ENCODE results near the gene GCAT. TPM values are rescaled to one million over a fixed set of nuclear protein-coding genes. Genes with fewer than 3 reads are reported as not detected.

The GCAT gene
- total RNA-seq, 1 donor from 2014 or later = 7.6 TPM

DNA sequence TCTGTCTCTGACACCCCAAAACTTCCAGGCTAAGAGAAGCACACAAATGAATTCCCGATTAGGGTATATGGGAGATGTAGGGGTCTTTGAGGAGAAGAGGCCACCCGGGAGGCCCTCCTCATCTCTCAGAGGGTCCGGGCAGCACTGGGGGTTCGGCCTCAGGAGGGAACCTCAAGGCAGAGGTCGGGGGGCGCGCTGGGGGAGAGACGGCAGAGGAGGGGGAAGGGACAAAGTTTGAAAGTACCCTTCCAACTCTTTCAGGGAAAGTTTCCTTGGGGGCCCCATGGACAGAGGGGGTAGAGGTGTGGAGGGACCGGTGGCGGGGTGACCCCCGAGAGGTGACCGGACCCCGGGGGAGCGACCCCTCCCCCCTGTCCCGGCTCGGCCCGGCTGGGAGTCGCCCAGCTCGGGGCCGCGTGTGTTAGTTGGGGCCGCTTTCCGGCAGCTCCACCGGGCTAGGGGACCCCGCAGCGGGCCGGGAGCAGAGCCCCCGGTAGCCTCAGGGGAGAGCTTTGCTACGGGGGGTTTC is 3.3 kb upstream of the GCAT start:
- Histone ChIP-seq H3K4me1 (peaks cover 68% of the 10 kb centered on the region), H3K4me3 (peak overlapping the region; percentile 54 to 61), H3K27ac (peak overlapping the region; percentile 92), H3K36me3 (no peaks in the 10 kb centered on the region), H3K9me3 (no peaks in the 10 kb centered on the region), H3K27me3 (no peaks in the 10 kb centered on the region)
- intact Hi-C loops (cut with DNase I) = no loop called here
- no peak for DNase-seq (ENCODE audit: extremely low spot score in 2 of 2)
- no peak for TF ChIP-seq POLR2A (IDR thresholded peaks at IDR 0.05)
- TF ChIP-seq, protein P1, sequence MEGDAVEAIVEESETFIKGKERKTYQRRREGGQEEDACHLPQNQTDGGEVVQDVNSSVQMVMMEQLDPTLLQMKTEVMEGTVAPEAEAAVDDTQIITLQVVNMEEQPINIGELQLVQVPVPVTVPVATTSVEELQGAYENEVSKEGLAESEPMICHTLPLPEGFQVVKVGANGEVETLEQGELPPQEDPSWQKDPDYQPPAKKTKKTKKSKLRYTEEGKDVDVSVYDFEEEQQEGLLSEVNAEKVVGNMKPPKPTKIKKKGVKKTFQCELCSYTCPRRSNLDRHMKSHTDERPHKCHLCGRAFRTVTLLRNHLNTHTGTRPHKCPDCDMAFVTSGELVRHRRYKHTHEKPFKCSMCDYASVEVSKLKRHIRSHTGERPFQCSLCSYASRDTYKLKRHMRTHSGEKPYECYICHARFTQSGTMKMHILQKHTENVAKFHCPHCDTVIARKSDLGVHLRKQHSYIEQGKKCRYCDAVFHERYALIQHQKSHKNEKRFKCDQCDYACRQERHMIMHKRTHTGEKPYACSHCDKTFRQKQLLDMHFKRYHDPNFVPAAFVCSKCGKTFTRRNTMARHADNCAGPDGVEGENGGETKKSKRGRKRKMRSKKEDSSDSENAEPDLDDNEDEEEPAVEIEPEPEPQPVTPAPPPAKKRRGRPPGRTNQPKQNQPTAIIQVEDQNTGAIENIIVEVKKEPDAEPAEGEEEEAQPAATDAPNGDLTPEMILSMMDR (IDR thresholded peaks at IDR 0.05) = no peak
- no peak for TF ChIP-seq POLR2AphosphoS5 (IDR thresholded peaks at IDR 0.05; ENCODE audit: insufficient read depth in 1 of 2, low read depth in 1 of 2)

DNA sequence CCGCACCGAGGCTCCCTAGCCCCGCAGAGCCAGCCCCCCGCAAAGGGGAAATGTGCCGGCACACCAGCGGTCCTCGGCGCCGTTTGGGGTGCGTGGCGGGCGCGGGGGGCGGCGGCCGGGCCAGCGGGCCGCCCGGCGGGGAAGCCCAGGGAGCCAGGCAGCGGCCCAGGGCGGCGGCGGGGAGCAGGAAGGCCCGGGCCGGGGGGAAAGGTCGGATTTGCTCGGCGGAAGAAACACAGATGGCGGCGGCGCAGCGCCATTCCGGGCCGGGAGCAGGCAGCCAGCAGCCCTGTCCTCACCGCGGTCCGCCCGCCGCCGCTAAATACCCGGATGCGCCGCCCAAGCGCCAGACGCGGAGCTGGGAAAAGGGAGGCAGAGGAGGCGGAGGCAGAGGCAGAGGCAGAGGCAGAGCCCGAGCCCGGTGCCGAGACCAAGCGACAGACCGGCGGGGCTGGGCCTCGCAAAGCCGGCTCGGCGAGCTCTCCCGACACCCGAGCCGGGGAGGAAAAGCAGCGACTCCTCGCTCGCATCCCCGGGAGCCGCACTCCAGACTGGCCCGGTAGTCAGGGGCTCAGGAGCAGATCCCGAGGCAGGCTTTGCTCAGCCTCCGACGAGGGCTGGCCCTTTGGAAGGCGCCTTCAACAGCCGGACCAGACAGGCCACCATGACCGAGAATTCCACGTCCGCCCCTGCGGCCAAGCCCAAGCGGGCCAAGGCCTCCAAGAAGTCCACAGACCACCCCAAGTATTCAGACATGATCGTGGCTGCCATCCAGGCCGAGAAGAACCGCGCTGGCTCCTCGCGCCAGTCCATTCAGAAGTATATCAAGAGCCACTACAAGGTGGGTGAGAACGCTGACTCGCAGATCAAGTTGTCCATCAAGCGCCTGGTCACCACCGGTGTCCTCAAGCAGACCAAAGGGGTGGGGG is 2.6 kb upstream of the GCAT start:
- H3K9me3 ChIP-seq = no peaks in the 10 kb centered on the region
- H3K4me3 ChIP-seq = peak overlapping the region; percentile 54 to 61
- H3K4me1 ChIP-seq = peaks cover 68% of the 10 kb centered on the region
- peak overlapping the region; percentile 92 for H3K27ac ChIP-seq
- DNase-seq (ENCODE audit: extremely low spot score in 2 of 2) = peak in 1 of 2 donors; percentile 89
- TF ChIP-seq, protein P1 (IDR thresholded peaks at IDR 0.05) = no peak
- TF ChIP-seq POLR2A (IDR thresholded peaks at IDR 0.05) (peak in 1 of 2 donors; percentile 64), POLR2AphosphoS5 (IDR thresholded peaks at IDR 0.05; ENCODE audit: insufficient read depth in 1 of 2, low read depth in 1 of 2) (peak; percentile 58 to 88)
- intact Hi-C loops (cut with DNase I) = no loop called here
- no peaks in the 10 kb centered on the region for H3K27me3 ChIP-seq
- no peaks in the 10 kb centered on the region for H3K36me3 ChIP-seq

DNA sequence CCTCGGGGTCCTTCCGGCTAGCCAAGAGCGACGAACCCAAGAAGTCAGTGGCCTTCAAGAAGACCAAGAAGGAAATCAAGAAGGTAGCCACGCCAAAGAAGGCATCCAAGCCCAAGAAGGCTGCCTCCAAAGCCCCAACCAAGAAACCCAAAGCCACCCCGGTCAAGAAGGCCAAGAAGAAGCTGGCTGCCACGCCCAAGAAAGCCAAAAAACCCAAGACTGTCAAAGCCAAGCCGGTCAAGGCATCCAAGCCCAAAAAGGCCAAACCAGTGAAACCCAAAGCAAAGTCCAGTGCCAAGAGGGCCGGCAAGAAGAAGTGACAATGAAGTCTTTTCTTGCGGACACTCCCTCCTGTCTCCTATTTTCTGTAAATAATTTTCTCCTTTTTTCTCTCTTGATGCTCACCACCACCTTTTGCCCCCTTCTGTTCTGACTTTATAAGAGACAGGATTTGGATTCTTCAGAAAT is 1.9 kb upstream of the GCAT start:
- Histone ChIP-seq H3K4me3 (peak overlapping the region; percentile 54 to 61), H3K36me3 (no peaks in the 10 kb centered on the region), H3K27me3 (no peaks in the 10 kb centered on the region), H3K9me3 (no peaks in the 10 kb centered on the region), H3K27ac (peak overlapping the region; percentile 92), H3K4me1 (peaks cover 68% of the 10 kb centered on the region)
- no peak for DNase-seq (ENCODE audit: extremely low spot score in 2 of 2)
- intact Hi-C loops (cut with DNase I) = no loop called here
- TF ChIP-seq POLR2AphosphoS5 (IDR thresholded peaks at IDR 0.05; ENCODE audit: insufficient read depth in 1 of 2, low read depth in 1 of 2) = no peak
- TF ChIP-seq POLR2A (IDR thresholded peaks at IDR 0.05) = no peak
- TF ChIP-seq, protein P1 (IDR thresholded peaks at IDR 0.05) = no peak

DNA sequence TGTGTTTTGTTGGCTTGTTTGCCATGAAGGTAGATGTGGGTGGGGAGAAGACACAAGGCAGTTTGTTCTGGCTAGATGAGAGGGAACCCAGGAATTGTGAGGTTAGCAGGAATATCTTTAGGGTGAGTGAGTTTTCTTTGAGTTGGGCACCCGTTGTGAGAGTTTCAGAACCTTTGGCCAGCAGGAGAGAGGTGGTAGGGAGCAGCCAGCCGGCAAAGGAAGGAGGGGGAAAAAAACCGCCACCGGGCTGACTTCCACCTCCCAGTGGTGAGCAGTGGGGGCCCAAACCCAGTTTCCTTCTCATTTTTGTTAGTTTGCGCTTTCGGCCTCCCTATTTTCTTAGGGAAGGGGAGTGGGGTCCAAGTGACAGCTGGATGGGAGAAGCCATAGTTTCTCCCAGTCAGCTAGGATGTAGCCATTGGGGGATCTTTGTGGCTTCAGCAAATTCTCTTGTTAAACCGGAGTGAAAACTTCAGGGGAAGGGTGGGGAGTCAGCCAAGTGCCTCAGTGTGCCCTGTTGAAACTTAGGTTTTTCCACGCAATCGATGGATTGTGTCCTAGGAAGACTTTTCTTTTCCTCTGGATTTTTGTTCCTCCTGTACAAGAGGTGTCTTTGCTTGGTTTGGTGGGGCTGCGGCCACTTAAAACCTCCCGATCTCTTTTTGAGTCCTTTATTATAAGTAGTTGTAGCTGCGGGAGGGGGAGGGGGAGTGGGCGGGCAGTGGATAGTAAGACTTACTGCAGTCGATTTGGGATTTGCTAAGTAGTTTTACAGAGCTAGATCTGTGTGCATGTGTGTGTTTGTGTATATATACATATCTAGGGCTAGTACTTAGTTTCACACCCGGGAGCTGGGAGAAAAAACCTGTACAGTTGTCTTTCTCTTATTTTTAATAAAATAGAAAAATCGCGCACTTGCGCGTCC is 1.1 kb upstream of the GCAT start:
- H3K4me1 ChIP-seq = peaks cover 68% of the 10 kb centered on the region
- peak in 1 of 2 donors; percentile 87 for DNase-seq (ENCODE audit: extremely low spot score in 2 of 2)

More for the DNA sequence above, 1.1 kb upstream of the GCAT start:
- H3K27me3 ChIP-seq = no peaks in the 10 kb centered on the region
- H3K9me3 ChIP-seq = no peaks in the 10 kb centered on the region
- intact Hi-C loops (cut with DNase I) = no loop called here
- H3K27ac ChIP-seq = peak overlapping the region; percentile 92
- H3K36me3 ChIP-seq = no peaks in the 10 kb centered on the region
- H3K4me3 ChIP-seq = peak overlapping the region; percentile 54 to 61
- TF ChIP-seq, protein P1 (IDR thresholded peaks at IDR 0.05) = no peak
- no peak for TF ChIP-seq POLR2AphosphoS5 (IDR thresholded peaks at IDR 0.05; ENCODE audit: insufficient read depth in 1 of 2, low read depth in 1 of 2)
- no peak for TF ChIP-seq POLR2A (IDR thresholded peaks at IDR 0.05)

Data from vagina (tissue), 2 donors.